ENCODE results near the gene ZNF639.
A peak's percentile ranks its signal among the peaks of the same experiment; 100 is the strongest.
"Not testable (repeated sequence)": the region's sequence is repeated elsewhere in the genome, so short reads cannot be mapped to it uniquely, and the experiment has no call there.

ZNF639 gene

GRCh38 chr3:179322286-179323196 lies at the start of gene ZNF639:
Gene ZNF639 (plus strand): TSS chr3:179323031. CDS start chr3:179328294, 5,263 bp downstream.
- DNase-seq (ENCODE audit: low read depth in 1 of 2, low spot score in 1 of 2): peak; percentile 65 to 74

- DNase-seq (ENCODE audit: low read depth in 1 of 2, low spot score in 1 of 2): not testable (repeated sequence)
Observed at GRCh38 chr3:179274434-179274833, 48.4 kb upstream of the ZNF639 start.

- DNase-seq (ENCODE audit: low read depth in 1 of 2, low spot score in 1 of 2): no peak
Observed at GRCh38 chr3:179276001-179276400, 46.8 kb upstream of the ZNF639 start.

GRCh38 chr3:179276743-179277142 lies 46.1 kb upstream of the ZNF639 start:
- no peak for DNase-seq (ENCODE audit: low read depth in 1 of 2, low spot score in 1 of 2)

- no peak for DNase-seq (ENCODE audit: low read depth in 1 of 2, low spot score in 1 of 2)
Observed at GRCh38 chr3:179278151-179278550, 44.7 kb upstream of the ZNF639 start.

GRCh38 chr3:179278932-179279693 lies 43.7 kb upstream of the ZNF639 start:
- DNase-seq (ENCODE audit: low read depth in 1 of 2, low spot score in 1 of 2): no peak

- DNase-seq (ENCODE audit: low read depth in 1 of 2, low spot score in 1 of 2): no peak
Observed at GRCh38 chr3:179279837-179280236, 43.0 kb upstream of the ZNF639 start.

- DNase-seq (ENCODE audit: low read depth in 1 of 2, low spot score in 1 of 2): no peak
Observed at GRCh38 chr3:179281825-179282224, 41.0 kb upstream of the ZNF639 start.

- no peak for DNase-seq (ENCODE audit: low read depth in 1 of 2, low spot score in 1 of 2)
Observed at GRCh38 chr3:179286331-179286730, 36.5 kb upstream of the ZNF639 start.

- no peak for DNase-seq (ENCODE audit: low read depth in 1 of 2, low spot score in 1 of 2)
Observed at GRCh38 chr3:179288845-179289244, 34.0 kb upstream of the ZNF639 start.

GRCh38 chr3:179289295-179289694 lies 33.5 kb upstream of the ZNF639 start:
- DNase-seq (ENCODE audit: low read depth in 1 of 2, low spot score in 1 of 2): no peak

- no peak for DNase-seq (ENCODE audit: low read depth in 1 of 2, low spot score in 1 of 2)
Observed at GRCh38 chr3:179292450-179292849, 30.4 kb upstream of the ZNF639 start.

- DNase-seq (ENCODE audit: low read depth in 1 of 2, low spot score in 1 of 2): no peak
Observed at GRCh38 chr3:179297971-179298725, 24.7 kb upstream of the ZNF639 start.

- DNase-seq (ENCODE audit: low read depth in 1 of 2, low spot score in 1 of 2): no peak
Observed at GRCh38 chr3:179299316-179299715, 23.5 kb upstream of the ZNF639 start.

- no peak for DNase-seq (ENCODE audit: low read depth in 1 of 2, low spot score in 1 of 2)
Observed at GRCh38 chr3:179299999-179300613, 22.7 kb upstream of the ZNF639 start.

- no peak for DNase-seq (ENCODE audit: low read depth in 1 of 2, low spot score in 1 of 2)
Observed at GRCh38 chr3:179301645-179302044, 21.2 kb upstream of the ZNF639 start.

GRCh38 chr3:179302111-179302510 lies 20.7 kb upstream of the ZNF639 start:
- no peak for DNase-seq (ENCODE audit: low read depth in 1 of 2, low spot score in 1 of 2)

GRCh38 chr3:179304605-179305004 lies 18.2 kb upstream of the ZNF639 start:
- DNase-seq (ENCODE audit: low read depth in 1 of 2, low spot score in 1 of 2): no peak

- DNase-seq (ENCODE audit: low read depth in 1 of 2, low spot score in 1 of 2): not testable (repeated sequence)
Observed at GRCh38 chr3:179307362-179307761, 15.5 kb upstream of the ZNF639 start.

GRCh38 chr3:179308001-179308400 lies 14.8 kb upstream of the ZNF639 start:
- DNase-seq (ENCODE audit: low read depth in 1 of 2, low spot score in 1 of 2): no peak

Measured in activated CD4-positive, alpha-beta T cell treated with anti-CD3 and anti-CD28 coated beads, Interleukin-2, amount 50 U/mL, for 24 hours (primary cell).